Endothelial cell of umbilical vein (primary cell): ENCODE measurements around the gene CADPS. TPM values are rescaled to one million over a fixed set of nuclear protein-coding genes. Genes with fewer than 3 reads are reported as not detected.

Experiments
- BruUV-seq: library from RNA; stranded (reverse); fragments of 400-500 nt; replicated peaks from 2 replicates; lab custom pipeline; 2021; lab: Mats Ljungman, UMichigan
- CTCF ChIA-PET: fragments of 300-600, 350-600 bp; sonication (Branson Sonifier 250); formaldehyde crosslinking; loops from one replicate; lab custom pipeline; 2021; ENCODE audit warnings: antibody characterized with exemption, inconsistent platforms; lab: Charles Lee
- POLR2A ChIA-PET: fragments of 300-600, 350-600 bp; sonication (Branson Sonifier 250); formaldehyde crosslinking; loops from one replicate; lab custom pipeline; 2021; ENCODE audit warnings: antibody characterized with exemption, inconsistent platforms; lab: Charles Lee
- DNase-seq: peaks from one replicate; pipeline ENCODE4 v3.0.0-alpha.2; 2011; ENCODE audit warnings: low read depth, low spot score
- FAIRE-seq: peaks from 2 replicates; lab custom pipeline; 2011; peaks lifted over from hg19 to GRCh38; lab: Jason Lieb, UNC
- H2AFZ ChIP-seq: 2 replicates; pipeline ENCODE4 v1.6.0; 2012; ENCODE audit warnings: low read depth, low read length, control low read depth, inconsistent platforms
- H3K27ac ChIP-seq: 2 replicates; pipeline ENCODE4 v1.5.1; 2011; ENCODE audit warnings: low read depth, mild to moderate bottlenecking, control low read depth, low read length, moderate library complexity; ENCODE audit not compliant: insufficient read depth
- H3K27me3 ChIP-seq, 2 experiments: 2 replicates each; pipeline versions ENCODE4 v1.6.0 to v1.6.1; 2011; ENCODE audit warnings: low read length in 2 of 2, mixed read lengths in 1 of 2; ENCODE audit not compliant: control insufficient read depth in 2 of 2, insufficient read depth in 2 of 2
- H3K36me3 ChIP-seq, 2 experiments: 2 replicates in 1 of 2; 3 replicates in 1 of 2; pipeline ENCODE4 v1.5.1; 2011; ENCODE audit warnings: low read length in 2 of 2, mild to moderate bottlenecking in 1 of 2, moderate library complexity in 1 of 2; ENCODE audit not compliant: control insufficient read depth in 2 of 2, insufficient read depth in 2 of 2; ENCODE audit errors: extremely low read depth in 1 of 2
- H3K4me1 ChIP-seq: 3 replicates; pipeline ENCODE4 v1.5.1; 2011; ENCODE audit warnings: mild to moderate bottlenecking, low read length; ENCODE audit not compliant: control insufficient read depth, insufficient read depth; ENCODE audit errors: extremely low read depth
- H3K4me2 ChIP-seq: 2 replicates; pipeline ENCODE4 v1.6.1; 2011; ENCODE audit warnings: low read length, control low read depth, mixed read lengths; ENCODE audit not compliant: insufficient read depth
- H3K4me3 ChIP-seq, 3 experiments: fragments of 200-600 bp in 1 of 3; sonication (generic), shearing (Covaris generic) in 1 of 3; replicated peaks in 1 of 3; 2 replicates each; pipeline ENCODE4 v1.5.1; 2011 to 2016; ENCODE audit warnings: control low read depth in 3 of 3, low read length in 3 of 3, mild to moderate bottlenecking in 2 of 3, inconsistent platforms in 1 of 3, low read depth in 1 of 3, moderate library complexity in 1 of 3; ENCODE audit not compliant: insufficient read depth in 1 of 3
- H3K79me2 ChIP-seq: 2 replicates; pipeline ENCODE4 v1.6.0; 2012; ENCODE audit warnings: low read length, inconsistent platforms; ENCODE audit not compliant: control insufficient read depth, insufficient read depth
- H3K9ac ChIP-seq: replicated peaks from 2 replicates; pipeline ENCODE3; 2011; ENCODE audit warnings: low read length, control low read depth; ENCODE audit not compliant: insufficient read depth; ENCODE audit errors: extremely low read depth
- H3K9me1 ChIP-seq: replicated peaks from 3 replicates; pipeline ENCODE4 v1.6.0; 2011; ENCODE audit warnings: mild to moderate bottlenecking, low read length; ENCODE audit not compliant: control insufficient read depth, insufficient read depth; ENCODE audit errors: extremely low read depth
- H3K9me3 ChIP-seq: replicated peaks from 2 replicates; pipeline ENCODE4 v1.5.1; 2012; ENCODE audit warnings: low read length, inconsistent platforms; ENCODE audit not compliant: control insufficient read depth, insufficient read depth
- H4K20me1 ChIP-seq: replicated peaks from 2 replicates; pipeline ENCODE3; 2011; ENCODE audit warnings: mild to moderate bottlenecking, low read length; ENCODE audit not compliant: control insufficient read depth, insufficient read depth; ENCODE audit errors: extremely low read depth
- EZH2 ChIP-seq: IDR thresholded peaks from 2 replicates; pipeline ENCODE4 v1.6.1; 2012; ENCODE audit warnings: borderline replicate concordance, low read depth, mild to moderate bottlenecking, moderate library complexity, low read length, inconsistent platforms; ENCODE audit not compliant: severe bottlenecking
- FOS ChIP-seq: IDR thresholded peaks from 2 replicates; pipeline ENCODE4 v1.6.1; 2011; ENCODE audit warnings: mild to moderate bottlenecking, low read length, moderate library complexity, borderline replicate concordance; ENCODE audit not compliant: insufficient read depth
- GATA2 ChIP-seq: IDR thresholded peaks from 2 replicates; pipeline ENCODE4 v1.7.0; 2011; ENCODE audit warnings: low read depth, mild to moderate bottlenecking, moderate library complexity, mixed read lengths, low read length; ENCODE audit not compliant: insufficient read length, insufficient read depth
- JUN ChIP-seq: IDR thresholded peaks from 2 replicates; pipeline ENCODE4 v1.6.1; 2011; ENCODE audit warnings: borderline replicate concordance, low read depth; ENCODE audit not compliant: insufficient read length, insufficient read depth
- MYC ChIP-seq: IDR thresholded peaks from one replicate; pipeline ENCODE4 v1.6.1; 2011; ENCODE audit warnings: mild to moderate bottlenecking, low read depth, low read length
- POLR2A ChIP-seq: IDR thresholded peaks from 2 replicates; pipeline ENCODE4 v1.6.1; 2012; ENCODE audit warnings: low read depth, mild to moderate bottlenecking, control low read depth, low read length
- POLR2AphosphoS5 ChIP-seq: IDR thresholded peaks from 2 replicates; pipeline ENCODE4 v1.6.1; 2012; ENCODE audit warnings: low read depth, mild to moderate bottlenecking, control low read depth, low read length, moderate library complexity; ENCODE audit not compliant: insufficient read depth
- dilution Hi-C: fragments of 300-500 bp; cut with MboI; formaldehyde crosslinking; loops from one replicate; pipeline ENCODE4 v1.15.0; 2019; ENCODE audit warnings: low sequenced_read_pairs; ENCODE audit not compliant: extremely low pct_ligation_motif_present
- intact Hi-C: fragments of 100-400 bp; cut with micrococcal nuclease; formaldehyde crosslinking; loops from one replicate; pipeline ENCODE4 v1.10.0; 2022
- polyA plus RNA-seq, 4 experiments: library from polyadenylated mRNA; depleted of rRNA in 3 of 4; stranded (reverse) in 3 of 4; unstranded in 1 of 4; fragments of >200 nt; gene quantifications; 2 replicates each; pipeline versions ENCODE4 v1.2.1 to v1.2.3, GENCODE V29; 2011 to 2012; ENCODE audit warnings: missing spikeins in 1 of 4
- total RNA-seq: library from RNA; stranded (reverse); gene quantifications from 2 replicates; pipeline ENCODE4 v1.2.3, GENCODE V29; 2021
- TF ChIP-seq, protein P1 (sequence below), 2 donors: IDR thresholded peaks; 1 replicate in 1 of 2; 2 replicates in 1 of 2; pipeline ENCODE4 v1.5.1; 2011; ENCODE audit warnings: low read length in 2 of 2, mild to moderate bottlenecking in 2 of 2, moderate library complexity in 2 of 2, control low read depth in 1 of 2, inconsistent platforms in 1 of 2, low read depth in 1 of 2; ENCODE audit not compliant: insufficient read depth in 1 of 2; ENCODE audit errors: extremely low read depth in 1 of 2
- TF ChIP-seq, protein P2 (sequence below): IDR thresholded peaks from 2 replicates; pipeline ENCODE4 v1.6.1; 2011; ENCODE audit not compliant: insufficient read depth, insufficient read length

Gene CADPS
- total and polyA plus RNA-seq, 2 donors (not counting 3 experiments of a cell fraction or from before 2014, with no cell fraction given) = not detected

DNA sequence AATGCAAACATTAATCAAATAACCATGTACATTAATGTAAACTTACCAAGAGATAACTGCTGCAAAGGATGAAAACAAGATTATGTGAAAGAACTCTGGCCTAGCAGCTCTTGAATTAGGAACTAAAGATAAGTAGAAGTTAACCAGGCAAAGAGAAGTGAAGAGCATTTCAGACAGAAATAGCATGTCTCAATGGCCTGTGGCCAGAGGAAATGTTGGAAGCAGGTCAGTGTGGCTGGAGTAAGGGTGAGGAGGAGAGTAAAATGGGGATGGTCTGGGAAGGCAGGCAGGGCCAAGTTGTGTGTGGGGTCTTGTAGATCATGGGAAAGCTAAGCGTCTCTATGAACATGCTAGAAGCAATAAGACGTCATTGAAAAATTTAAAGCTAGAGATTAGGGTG is 192.4 kb downstream of the CADPS start:
- Histone ChIP-seq H4K20me1 (no peaks in the 10 kb centered on the region), H2AFZ (no peak overlapping the region), H3K9me3 (no peaks in the 10 kb centered on the region), H3K4me2 (no peak overlapping the region), H3K27me3 (peaks cover 0 to 2% of the 10 kb centered on the region in 2 experiments), H3K4me3 (no peak overlapping the region), H3K36me3 (no peaks in the 10 kb centered on the region), H3K4me1 (no peaks in the 10 kb centered on the region), H3K27ac (no peak overlapping the region), H3K79me2 (no peaks in the 10 kb centered on the region), H3K9me1 (no peaks in the 10 kb centered on the region), H3K9ac (no peak overlapping the region)
- FAIRE-seq (no peak), DNase-seq (no peak)
- intact Hi-C loops = no loop called here
- ChIA-PET CTCF (no interaction called here), POLR2A (no interaction called here)
- TF ChIP-seq POLR2AphosphoS5 = no peak
- TF ChIP-seq EZH2 = no peak
- no peak for TF ChIP-seq JUN
- no peak for TF ChIP-seq MYC
- TF ChIP-seq, protein P1, sequence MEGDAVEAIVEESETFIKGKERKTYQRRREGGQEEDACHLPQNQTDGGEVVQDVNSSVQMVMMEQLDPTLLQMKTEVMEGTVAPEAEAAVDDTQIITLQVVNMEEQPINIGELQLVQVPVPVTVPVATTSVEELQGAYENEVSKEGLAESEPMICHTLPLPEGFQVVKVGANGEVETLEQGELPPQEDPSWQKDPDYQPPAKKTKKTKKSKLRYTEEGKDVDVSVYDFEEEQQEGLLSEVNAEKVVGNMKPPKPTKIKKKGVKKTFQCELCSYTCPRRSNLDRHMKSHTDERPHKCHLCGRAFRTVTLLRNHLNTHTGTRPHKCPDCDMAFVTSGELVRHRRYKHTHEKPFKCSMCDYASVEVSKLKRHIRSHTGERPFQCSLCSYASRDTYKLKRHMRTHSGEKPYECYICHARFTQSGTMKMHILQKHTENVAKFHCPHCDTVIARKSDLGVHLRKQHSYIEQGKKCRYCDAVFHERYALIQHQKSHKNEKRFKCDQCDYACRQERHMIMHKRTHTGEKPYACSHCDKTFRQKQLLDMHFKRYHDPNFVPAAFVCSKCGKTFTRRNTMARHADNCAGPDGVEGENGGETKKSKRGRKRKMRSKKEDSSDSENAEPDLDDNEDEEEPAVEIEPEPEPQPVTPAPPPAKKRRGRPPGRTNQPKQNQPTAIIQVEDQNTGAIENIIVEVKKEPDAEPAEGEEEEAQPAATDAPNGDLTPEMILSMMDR (IDR thresholded peaks at IDR 0.05; ENCODE audit: extremely low read depth in 1 of 2, insufficient read depth in 1 of 2, low read depth in 1 of 2, low read length in 2 of 2) = no peak
- TF ChIP-seq, protein P2, sequence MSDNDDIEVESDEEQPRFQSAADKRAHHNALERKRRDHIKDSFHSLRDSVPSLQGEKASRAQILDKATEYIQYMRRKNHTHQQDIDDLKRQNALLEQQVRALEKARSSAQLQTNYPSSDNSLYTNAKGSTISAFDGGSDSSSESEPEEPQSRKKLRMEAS = no peak
- no peak for TF ChIP-seq GATA2
- no peak for TF ChIP-seq POLR2A
- no peak for TF ChIP-seq FOS
- BruUV-seq = no TSS peak
- dilution Hi-C loops = no loop called here
